K562 (cell line): Measurements from ENCODE around the gene BOD1L1. TPM values are rescaled to one million over a fixed set of nuclear protein-coding genes. Genes with fewer than 3 reads are reported as not detected.

Experiments used
- ATAC-seq: fragments of 200-7000 bp; cut with Tn5 transposase; 3 replicates; pipeline ENCODE4 v1.9.1; 2020; ENCODE audit warnings: moderate library complexity
- BruUV-seq: library from RNA; stranded (reverse); fragments of 400-500 nt; replicated peaks from 2 replicates; lab custom pipeline; 2021; lab: Mats Ljungman, UMichigan
- CTCF ChIA-PET: fragments of 300-600 bp; formaldehyde crosslinking; extraction: SDS; loops from one replicate; lab custom pipeline; 2021; ENCODE audit warnings: low intra/inter-chr PET ratio; lab: Yijun Ruan, JAX
- POLR2A ChIA-PET: fragments of 300-600, 350-650 bp; sonication (Branson Sonifier 250); formaldehyde crosslinking; extraction: SDS; loops from one replicate; lab custom pipeline; 2021; ENCODE audit warnings: antibody characterized with exemption, inconsistent platforms; lab: Yijun Ruan, JAX
- DNase-seq, 4 experiments: peaks; one replicate each; pipeline versions ENCODE4 v3.0.0 to v3.0.0-alpha.2; 2011 to 2018; ENCODE audit warnings: low spot score in 3 of 4, mixed read lengths in 3 of 4; ENCODE audit errors: extremely low read depth in 1 of 4
- FAIRE-seq: peaks from 2 replicates; lab custom pipeline; 2011; peaks lifted over from hg19 to GRCh38; lab: Jason Lieb, UNC
- H2AFZ ChIP-seq: 2 replicates; pipeline ENCODE4 v1.6.0; 2011; ENCODE audit warnings: low read depth, low read length, control low read depth, inconsistent platforms
- H3K27ac ChIP-seq: fragments of 200-600 bp; 3 replicates; pipeline ENCODE4 v1.8.0; 2011; ENCODE audit warnings: low read depth, mild to moderate bottlenecking, control low read depth, inconsistent platforms, low read length, moderate library complexity, mixed read lengths; ENCODE audit errors: extremely low read depth
- H3K27me3 ChIP-seq, 2 experiments: fragments of 300-600 bp in 1 of 2; 2 replicates in 1 of 2; 3 replicates in 1 of 2; pipeline versions ENCODE4 v1.6.0 to v1.8.0; 2011; ENCODE audit warnings: inconsistent platforms in 2 of 2, low read length in 2 of 2, mild to moderate bottlenecking in 1 of 2, mixed read lengths in 1 of 2, moderate library complexity in 1 of 2; ENCODE audit not compliant: control insufficient read depth in 2 of 2, insufficient read depth in 2 of 2
- H3K36me3 ChIP-seq: fragments of 300-600 bp; 3 replicates; pipeline ENCODE4 v1.8.0; 2011; ENCODE audit warnings: mild to moderate bottlenecking, low read length, inconsistent platforms; ENCODE audit not compliant: control insufficient read depth, insufficient read depth
- H3K4me1 ChIP-seq, 2 experiments: fragments of 200-600 bp in 1 of 2; replicated peaks in 1 of 2; 2 replicates in 1 of 2; 3 replicates in 1 of 2; pipeline versions ENCODE4 v1.5.1 to v1.8.0; 2011; ENCODE audit warnings: inconsistent platforms in 2 of 2, low read length in 2 of 2, mild to moderate bottlenecking in 1 of 2, mixed read lengths in 1 of 2, moderate library complexity in 1 of 2; ENCODE audit not compliant: control insufficient read depth in 2 of 2, insufficient read depth in 2 of 2
- H3K4me2 ChIP-seq: 2 replicates; pipeline ENCODE4 v1.6.1; 2011; ENCODE audit warnings: low read length, control low read depth, inconsistent platforms, mixed read lengths; ENCODE audit not compliant: insufficient read depth
- H3K4me3 ChIP-seq: fragments of 200-600 bp; sonication (generic), shearing (Covaris generic); 2 replicates; pipeline ENCODE4 v1.5.1; 2016; ENCODE audit warnings: control low read depth, inconsistent platforms
- H3K79me2 ChIP-seq: fragments of 200-600 bp; 3 replicates; pipeline ENCODE4 v1.8.0; 2011; ENCODE audit warnings: low read length, inconsistent platforms; ENCODE audit not compliant: control insufficient read depth, insufficient read depth
- H3K9ac ChIP-seq, 2 experiments: 2 replicates each; pipeline versions ENCODE4 v1.6.0 to v1.6.1; 2011; ENCODE audit warnings: low read depth in 2 of 2, low read length in 2 of 2, control low read depth in 1 of 2, inconsistent platforms in 1 of 2, mild to moderate bottlenecking in 1 of 2, mixed read lengths in 1 of 2; ENCODE audit not compliant: insufficient read depth in 1 of 2
- H3K9me1 ChIP-seq: one replicate; pipeline ENCODE4 v1.6.0; 2011; ENCODE audit warnings: inconsistent platforms, mild to moderate bottlenecking, low read length, moderate library complexity; ENCODE audit not compliant: control insufficient read depth, insufficient read depth
- H3K9me3 ChIP-seq: replicated peaks from 2 replicates; pipeline ENCODE4 v1.5.1; 2011; ENCODE audit warnings: low read depth, low read length, inconsistent platforms; ENCODE audit not compliant: control insufficient read depth, insufficient read depth
- H4K20me1 ChIP-seq: replicated peaks from 2 replicates; pipeline ENCODE4 v1.6.1; 2011; ENCODE audit warnings: low read length, inconsistent platforms, mixed read lengths; ENCODE audit not compliant: control insufficient read depth, insufficient read depth
- CEBPG ChIP-seq, 3 experiments: fragments of 200-800 bp in 1 of 3; sonication (Bioruptor generic) in 1 of 3; sonication (generic) in 1 of 3; formaldehyde crosslinking in 1 of 3; IDR thresholded peaks in 2 of 3; conservative IDR thresholded peaks in 1 of 3; 2 replicates each; pipeline versions ENCODE4 v1.6.1 to v1.8.0; 2016 to 2022; ENCODE audit warnings: missing compliant biosample characterization in 2 of 3, missing genetic modification characterization in 2 of 3, mild to moderate bottlenecking in 1 of 3, missing genetic modification reagents in 1 of 3
- CSDE1 ChIP-seq, 2 experiments: fragments of 450-650 bp; IDR thresholded peaks; 2 replicates each; pipeline ENCODE4 v1.6.1; 2016; ENCODE audit warnings: mild to moderate bottlenecking in 1 of 2
- ETS1 ChIP-seq: conservative IDR thresholded peaks from 2 replicates; pipeline ENCODE4 v1.6.1; 2011; ENCODE audit warnings: low read depth, mild to moderate bottlenecking, low read length; ENCODE audit not compliant: control insufficient read depth
- ETV5 ChIP-seq: sonication (generic); formaldehyde crosslinking; IDR thresholded peaks from 2 replicates; pipeline ENCODE4 v1.4.0; 2020; ENCODE audit warnings: low read depth, mild to moderate bottlenecking, missing genetic modification reagents
- FIP1L1 ChIP-seq: fragments of 200-400 bp; formaldehyde crosslinking; IDR thresholded peaks from 2 replicates; pipeline ENCODE4 v1.6.1; 2018; ENCODE audit warnings: mild to moderate bottlenecking, low read depth, low read length; ENCODE audit not compliant: poor library complexity, severe bottlenecking
- MLX ChIP-seq, 2 experiments: fragments of 450-650 bp in 1 of 2; sonication (generic) in 1 of 2; formaldehyde crosslinking; conservative IDR thresholded peaks; 2 replicates each; pipeline versions ENCODE4 v1.4.0 to v1.8.1; 2020 to 2022; ENCODE audit warnings: mild to moderate bottlenecking in 1 of 2, missing genetic modification reagents in 1 of 2
- SMAD3 ChIP-seq: fragments of 450-650 bp; formaldehyde crosslinking; conservative IDR thresholded peaks from 2 replicates; pipeline ENCODE4 v1.4.0; 2020; ENCODE audit warnings: mild to moderate bottlenecking
- ZNF41 ChIP-seq: fragments of 250-450 bp; sonication (Bioruptor Pico); conservative IDR thresholded peaks from 2 replicates; pipeline ENCODE4 v1.4.0; 2020; ENCODE audit warnings: mild to moderate bottlenecking
- ZNF512 ChIP-seq: IDR thresholded peaks from 2 replicates; pipeline ENCODE4 v1.6.1; 2016; ENCODE audit warnings: missing genetic modification characterization, missing compliant biosample characterization
- in situ Hi-C: fragments of 300-500 bp; cut with MboI; formaldehyde crosslinking; loops from 4 replicates; pipeline ENCODE4 v1.15.0; 2018; ENCODE audit warnings: inconsistent platforms, mixed read lengths
- intact Hi-C: fragments of 100-400 bp; cut with micrococcal nuclease; formaldehyde crosslinking; loops from 2 replicates; pipeline ENCODE4 v1.14.2; 2022
- polyA plus RNA-seq, 8 experiments: library from polyadenylated mRNA; depleted of rRNA in 4 of 8; stranded (reverse) in 5 of 8; unstranded in 3 of 8; fragments of >200 nt; fragmentation: Nextera tagmentation in 2 of 8; fragmentation: Illumina TruSeq in 1 of 8; extraction: Ambion mirVana in 2 of 8; extraction: Trizol in 1 of 8; gene quantifications; 2 replicates each; pipeline versions ENCODE4 v1.2.1 to v1.2.3, GENCODE V29; 2011 to 2014; ENCODE audit warnings: inconsistent platforms in 1 of 8, missing spikeins in 1 of 8
- total RNA-seq, 7 experiments: library from RNA; depleted of rRNA in 6 of 7; stranded (reverse); fragments of >200 nt in 6 of 7; fragmentation: Illumina TruSeq in 2 of 7; extraction: Trizol in 2 of 7; gene quantifications; 2 replicates each; pipeline versions ENCODE4 v1.2.1 to v1.2.3, GENCODE V29; 2011 to 2021; ENCODE audit warnings: low replicate concordance in 1 of 7

Gene BOD1L1
- total and polyA plus RNA-seq, 9 of the 15 experiments (the other 6 are each of a cell fraction or from before 2014, with no cell fraction given) = 4.8 to 23.2 (median 17.7) TPM

- TF ChIP-seq ETS1 (no peak), ZNF41 (CRISPR knock-in tag) (no peak), ZNF512 (tag) (no peak), MLX (CRISPR knock-in tag; conservative IDR thresholded peaks at IDR 0.05) (no peak), SMAD3 (no peak)
These were observed 36.8 kb downstream of the BOD1L1 start (continued) for GRCh38 chr4:13590766-13591165.

GRCh38 chr4:13588954-13589353 is 38.6 kb downstream of the BOD1L1 start:
- H3K4me3 ChIP-seq = no peak overlapping the region
- no peak overlapping the region for H2AFZ ChIP-seq
- DNase-seq (no peak), ATAC-seq (no peak), FAIRE-seq (no peak)
- H3K36me3 ChIP-seq = peaks cover 47% of the 10 kb centered on the region; the same call in 2 of the 3 replicates
- no peaks in the 10 kb centered on the region for H3K9me1 ChIP-seq
- H3K79me2 ChIP-seq = no peaks in the 10 kb centered on the region
- no peak for TF ChIP-seq CSDE1 (IDR thresholded peaks at IDR 0.05)
- no peak for TF ChIP-seq ETV5
- TF ChIP-seq FIP1L1 = no peak
- TF ChIP-seq CEBPG (CRISPR knock-in tag; IDR thresholded peaks at IDR 0.05) = 0 out of 2 replicates have a peak, but pooled peaks have one; percentile 9
- peak; percentile 36 to 38; a peak in 2 of 4 replicates for TF ChIP-seq CEBPG (tag; conservative IDR thresholded peaks at IDR 0.05 in 1 of 2, IDR thresholded peaks at IDR 0.05 in 1 of 2)
- intact Hi-C loops = no loop called here
- no peaks in the 10 kb centered on the region for H3K27me3 ChIP-seq
- H3K27ac ChIP-seq = no peak overlapping the region
- no TSS peak for BruUV-seq
- H3K9ac ChIP-seq = no peak overlapping the region
- in situ Hi-C loops = no loop called here
- ChIA-PET POLR2A (no interaction called here), CTCF (no interaction called here)
- H3K9me3 ChIP-seq = no peaks in the 10 kb centered on the region
- H3K4me2 ChIP-seq = no peak overlapping the region
- no peaks in the 10 kb centered on the region for H4K20me1 ChIP-seq
- no peaks in the 10 kb centered on the region for H3K4me1 ChIP-seq
